Dermis microvascular lymphatic vessel endothelial cell (primary cell): Measurements from ENCODE around the gene DGKG. TPM values are rescaled to one million over a fixed set of nuclear protein-coding genes. Genes with fewer than 3 reads are reported as not detected.

Experiments used
- DNase-seq, 2 donors: peaks; one replicate each; pipeline versions ENCODE4 v3.0.0 to v3.0.0-alpha.2; 2010; ENCODE audit warnings: low read depth in 2 of 2
- total RNA-seq: library from RNA; depleted of rRNA; stranded (reverse); fragments of >200 nt; gene quantifications from 2 replicates; pipeline ENCODE4 v1.2.1, GENCODE V29; 2014

The DGKG gene
- total RNA-seq, 1 donor from 2014 or later = 2.2 TPM

DNA sequence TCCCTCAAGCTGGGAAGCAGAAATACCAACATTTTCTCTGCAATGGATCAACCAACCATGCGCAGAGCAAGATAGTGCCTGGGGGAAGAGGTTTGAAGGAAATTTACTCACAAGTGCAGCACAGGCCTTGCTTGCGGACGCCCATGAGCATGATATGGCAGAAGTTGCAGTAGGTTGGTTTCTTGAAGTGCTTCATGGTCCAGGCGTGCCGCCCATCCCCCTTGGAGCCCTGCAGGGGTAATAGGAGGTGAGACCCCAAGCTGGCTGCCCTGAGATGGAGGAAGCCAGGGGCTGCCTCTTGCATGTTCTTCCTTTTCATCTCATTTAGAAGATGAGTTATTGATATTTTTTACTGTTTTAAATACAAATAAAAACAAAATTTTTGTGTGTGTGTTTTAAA, 86.6 kb downstream of the DGKG start:
- DNase-seq = no peak

DNA sequence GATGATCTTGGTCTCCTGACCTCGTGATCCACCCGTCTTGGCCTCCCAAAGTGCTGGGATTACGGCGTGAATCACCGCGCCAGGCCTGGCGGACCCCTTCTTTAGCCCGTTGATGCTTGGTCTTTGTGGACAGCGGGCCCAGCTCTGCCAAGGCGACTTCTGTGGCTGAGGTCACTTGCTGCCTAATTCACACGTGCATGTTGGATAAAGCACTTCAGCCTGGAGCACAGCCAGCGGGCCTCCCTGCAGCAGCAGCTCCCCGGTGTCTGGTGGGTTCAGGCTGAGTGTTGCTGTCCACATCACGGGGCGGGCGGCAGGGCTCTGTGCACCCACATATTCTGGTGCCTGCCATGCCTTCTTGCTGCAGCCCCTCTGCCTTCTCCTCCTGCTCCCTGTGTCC, 88.4 kb downstream of the DGKG start:
- no peak for DNase-seq

DNA sequence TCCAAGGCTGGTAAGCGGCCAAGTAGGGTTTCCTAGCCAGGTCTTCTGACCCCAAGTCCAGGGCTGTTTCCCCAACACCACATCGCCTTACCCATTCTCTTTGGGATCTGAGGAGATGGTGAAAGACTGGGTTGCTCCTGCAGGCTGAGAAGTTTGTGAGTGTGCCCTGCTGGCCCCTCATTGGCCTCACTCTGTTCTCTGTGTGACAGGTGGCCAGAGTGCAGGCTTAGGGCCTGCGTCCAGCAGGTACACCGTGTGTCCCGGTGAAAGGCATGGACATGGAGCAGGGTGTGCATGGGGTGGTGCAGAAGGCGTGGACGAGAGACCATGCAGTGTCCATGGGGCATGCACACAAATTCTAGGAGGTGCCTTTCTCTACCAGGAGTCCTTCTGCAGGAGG, 91.3 kb downstream of the DGKG start:
- no peak for DNase-seq

DNA sequence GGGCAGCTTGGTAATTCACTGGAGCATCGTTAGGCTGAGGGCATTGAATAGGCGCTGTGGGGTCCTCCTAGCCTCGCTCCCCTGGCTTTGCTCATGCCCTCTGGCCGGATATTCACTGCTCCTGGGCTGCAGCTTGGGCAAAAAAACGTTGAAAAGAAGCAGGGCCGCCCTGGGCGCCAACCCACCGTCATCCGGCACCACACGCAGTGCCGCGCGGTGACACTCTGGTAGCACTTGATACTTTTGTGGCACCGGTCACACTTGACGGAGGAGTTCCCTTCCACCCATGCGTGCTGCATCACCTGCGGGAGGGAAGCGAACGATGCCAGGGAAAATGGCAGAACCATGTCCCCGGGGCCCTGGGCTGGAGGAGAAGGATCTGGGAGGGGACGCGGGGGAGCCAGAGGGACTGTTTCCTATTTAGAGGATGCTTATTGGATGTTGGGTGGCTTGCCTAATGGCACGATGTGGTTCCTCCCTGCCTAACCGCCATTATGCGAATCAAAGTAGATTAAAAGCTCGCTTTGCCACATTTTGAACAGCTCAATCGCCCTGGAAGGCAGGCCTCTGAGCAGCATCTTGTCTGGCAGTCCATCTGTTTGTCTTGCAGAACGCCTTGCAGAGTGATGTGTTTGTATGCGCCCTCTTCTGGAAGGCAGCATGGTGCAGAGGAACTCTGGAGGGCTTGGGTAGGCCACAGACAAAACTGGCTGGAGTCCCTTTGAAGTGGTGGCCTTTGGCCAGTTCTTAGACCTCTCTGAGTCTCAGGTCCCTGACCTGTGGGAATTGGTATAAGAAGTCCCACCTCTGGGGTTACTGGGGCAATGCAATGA, 93.2 kb downstream of the DGKG start:
- DNase-seq = peak in 1 of 2 donors; percentile 20

DNA sequence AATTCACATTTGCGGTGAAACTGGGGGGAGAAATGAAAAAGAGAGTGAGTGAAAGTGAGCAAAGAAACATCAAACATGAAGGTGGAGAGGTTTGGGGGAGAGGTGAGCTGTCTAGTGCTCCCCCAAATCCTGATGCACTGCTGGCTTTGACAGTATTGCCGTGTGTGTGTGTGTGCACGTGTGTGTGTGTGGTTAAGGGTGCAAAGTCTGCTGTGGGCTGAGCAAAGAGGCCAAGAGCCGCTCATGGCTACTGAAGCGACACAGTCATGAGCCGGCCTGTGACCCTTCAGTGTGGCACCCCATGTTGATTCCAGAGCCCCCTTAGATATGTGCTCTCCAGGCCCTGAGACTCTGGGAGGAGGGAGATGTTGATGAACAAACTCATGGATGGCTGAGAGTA, 94.3 kb downstream of the DGKG start:
- DNase-seq = no peak

DNA sequence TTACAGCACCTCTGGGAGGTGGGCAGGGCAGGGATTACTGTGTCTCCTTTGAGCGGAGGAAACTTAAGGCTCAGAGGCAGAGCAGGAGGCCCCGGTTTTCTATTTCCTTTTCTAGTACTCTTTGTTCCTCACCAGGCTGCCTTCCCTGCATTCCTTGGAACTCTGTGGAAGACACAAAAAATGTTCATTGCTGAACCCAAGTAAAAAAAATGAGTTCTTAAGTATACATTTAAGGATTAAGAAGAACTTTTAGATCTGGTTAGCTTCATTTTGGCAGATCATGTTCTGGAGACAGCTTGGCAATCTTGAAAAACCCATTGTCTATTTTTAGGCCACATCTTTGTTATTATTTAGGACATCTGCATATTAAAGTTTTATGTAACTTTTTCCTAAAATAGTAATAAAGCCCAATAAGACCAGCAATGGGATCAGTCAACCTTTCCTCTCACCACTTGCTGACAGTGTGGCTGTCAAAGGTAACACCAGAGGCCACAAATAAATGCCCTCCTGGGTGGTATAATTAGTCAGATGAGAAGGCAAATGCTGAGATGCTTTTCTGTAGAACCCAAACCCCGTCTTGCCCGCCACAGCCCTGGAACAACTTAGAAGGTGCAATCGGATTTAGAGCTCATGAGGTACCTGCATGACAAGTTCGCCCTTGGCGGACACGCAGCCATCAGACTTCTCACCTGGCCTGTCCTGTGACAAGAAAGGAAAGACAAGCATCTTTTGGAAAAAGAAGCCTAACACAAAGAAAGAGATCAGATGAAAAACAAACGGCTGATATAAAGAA, 97.2 kb downstream of the DGKG start:
- DNase-seq = no peak

DNA sequence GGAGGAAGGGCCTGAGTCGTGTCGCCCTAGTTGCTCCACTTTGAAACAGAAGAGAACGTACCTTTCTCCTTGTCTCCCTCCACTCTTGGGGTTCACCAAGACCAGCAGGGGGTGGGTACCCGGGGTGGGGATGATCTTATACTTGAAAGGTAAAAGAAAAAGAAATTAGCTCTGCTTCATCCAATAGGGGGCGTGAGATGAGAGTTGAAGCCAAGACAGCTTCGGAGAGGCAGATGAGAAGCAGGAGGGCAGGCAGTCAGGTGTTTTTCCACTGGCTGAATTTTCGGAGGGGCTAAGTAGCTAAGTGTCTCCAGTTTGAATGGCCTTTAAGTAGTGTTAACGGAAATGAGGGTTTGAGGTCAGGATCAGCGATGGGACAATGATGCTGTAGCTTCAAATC, 100.4 kb downstream of the DGKG start:
- DNase-seq = no peak

DNA sequence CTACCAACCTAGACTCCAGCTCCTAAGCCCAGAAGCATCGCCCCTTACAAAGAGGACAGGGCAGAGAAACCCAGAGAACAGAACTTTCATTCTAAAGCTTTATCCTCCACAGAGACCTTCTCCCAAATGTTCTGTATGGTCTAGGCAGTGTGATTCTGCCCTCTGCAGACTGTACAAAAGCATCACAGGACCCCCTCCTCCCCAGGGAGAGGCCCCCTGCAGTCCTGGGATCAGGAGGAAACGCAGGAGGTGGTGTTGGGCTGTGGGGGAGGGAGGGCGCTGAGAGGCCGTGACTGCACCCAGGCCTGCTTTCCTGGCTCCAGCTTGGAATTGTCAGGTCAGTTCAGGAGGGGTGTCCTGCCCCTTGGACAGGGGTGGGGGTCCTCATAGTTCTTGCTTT, 101.3 kb downstream of the DGKG start:
- no peak for DNase-seq

DNA sequence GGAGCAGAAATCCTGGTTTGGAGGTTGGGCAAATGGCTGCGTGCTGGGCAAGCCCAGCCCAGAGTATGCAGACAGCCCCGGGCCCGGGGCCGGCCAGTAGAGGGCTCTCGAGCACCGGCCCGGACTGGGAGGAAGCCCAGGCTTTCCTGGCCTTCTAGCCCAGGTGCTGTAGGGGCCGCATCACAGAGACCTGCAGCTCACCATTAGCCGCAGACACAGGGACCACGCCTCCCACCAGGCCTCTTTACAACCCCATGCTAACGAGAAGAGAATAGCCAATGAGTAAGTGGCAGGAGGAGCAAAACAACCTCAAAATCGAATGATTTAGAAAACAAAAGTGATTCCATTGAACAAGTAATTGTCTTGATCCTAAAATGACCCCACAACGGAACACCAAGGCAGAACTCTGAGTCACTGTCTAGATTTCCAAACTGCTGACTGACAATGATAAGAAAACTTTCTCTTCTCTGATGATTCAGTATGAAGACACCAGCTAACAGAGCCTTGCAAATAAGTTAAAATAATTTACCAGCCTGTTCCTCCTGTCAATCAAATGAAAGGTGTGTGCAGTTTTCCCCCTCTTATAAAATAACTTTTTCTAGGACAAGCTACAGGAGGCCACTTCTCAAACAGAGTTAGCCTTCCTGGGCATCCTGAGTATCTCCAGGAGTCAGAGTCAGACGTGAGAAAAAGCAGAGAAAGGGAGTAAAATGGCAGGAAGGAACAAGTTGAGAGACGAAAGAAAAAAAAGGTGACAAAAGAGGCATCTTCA, 102.2 kb downstream of the DGKG start:
- peak; percentile 16 to 65 for DNase-seq

DNA sequence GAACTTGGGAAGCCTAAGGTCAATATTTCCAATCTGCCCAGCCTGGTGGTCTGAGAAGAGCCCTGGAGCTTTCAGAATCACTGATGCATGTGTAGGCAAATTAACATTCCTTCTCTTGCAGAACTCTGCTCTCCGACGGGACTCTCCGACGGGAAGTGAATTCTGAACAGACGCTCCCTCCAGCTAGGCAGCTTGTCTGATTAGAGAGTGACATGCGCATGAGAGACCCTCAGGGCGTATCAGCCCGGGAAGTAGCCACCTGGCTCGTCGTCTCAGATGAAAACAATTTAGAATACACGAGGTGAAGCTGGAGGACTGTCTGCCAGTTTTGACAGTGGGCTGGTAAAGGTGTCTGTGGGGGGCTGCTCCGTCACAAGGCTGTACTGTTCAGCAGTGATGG, 103.1 kb downstream of the DGKG start:
- no peak for DNase-seq

DNA sequence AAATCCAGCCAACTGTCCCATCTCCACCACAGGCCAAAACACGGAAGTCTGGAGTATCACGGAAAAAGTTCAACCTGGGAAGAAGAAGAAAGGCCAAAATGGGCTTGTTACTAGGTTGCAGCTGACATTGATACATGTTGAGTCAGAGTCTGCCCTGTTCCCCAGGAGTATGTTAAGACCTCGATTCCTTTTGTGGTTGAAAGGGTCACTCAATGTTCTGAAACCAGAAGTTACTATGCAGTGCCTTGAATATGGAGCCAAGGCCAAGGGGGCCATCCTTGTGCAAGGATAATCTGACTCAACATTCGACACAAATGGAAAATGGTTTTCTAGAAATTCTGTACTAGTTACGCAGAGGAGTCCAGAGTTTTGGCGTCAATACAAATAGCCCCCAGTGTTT, 104.2 kb downstream of the DGKG start:
- DNase-seq = no peak

DNA sequence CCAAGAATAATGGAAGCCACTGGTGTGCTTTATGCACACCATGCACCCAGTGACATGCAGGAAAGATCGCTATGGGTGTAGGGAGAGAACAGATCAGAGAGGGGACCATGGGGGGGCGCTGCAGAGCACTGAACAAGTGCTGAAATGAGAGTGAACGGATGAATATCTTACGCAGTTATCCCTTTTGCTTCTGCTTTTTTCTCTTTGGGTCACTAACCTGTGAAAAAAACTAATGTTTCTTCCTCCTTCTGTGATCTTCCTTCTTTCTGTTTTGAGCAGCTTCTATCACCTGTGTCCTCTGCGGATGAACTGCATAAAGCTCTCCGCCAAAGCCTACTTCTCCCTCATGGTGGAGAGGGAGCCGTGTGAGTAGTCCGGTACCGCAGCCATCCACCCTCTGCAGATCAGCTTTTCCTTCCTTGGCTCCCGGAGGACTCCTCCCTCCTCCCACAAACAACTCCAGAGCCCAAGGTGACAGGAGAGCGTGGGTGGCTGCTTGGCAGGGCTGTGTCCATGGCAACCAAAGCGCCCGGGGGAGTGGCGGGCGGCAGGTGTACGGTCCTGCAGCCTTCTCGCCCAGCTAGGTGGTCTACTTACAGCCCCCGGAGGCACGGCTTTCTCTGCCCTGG, 106.2 kb downstream of the DGKG start:
- no peak for DNase-seq

DNA sequence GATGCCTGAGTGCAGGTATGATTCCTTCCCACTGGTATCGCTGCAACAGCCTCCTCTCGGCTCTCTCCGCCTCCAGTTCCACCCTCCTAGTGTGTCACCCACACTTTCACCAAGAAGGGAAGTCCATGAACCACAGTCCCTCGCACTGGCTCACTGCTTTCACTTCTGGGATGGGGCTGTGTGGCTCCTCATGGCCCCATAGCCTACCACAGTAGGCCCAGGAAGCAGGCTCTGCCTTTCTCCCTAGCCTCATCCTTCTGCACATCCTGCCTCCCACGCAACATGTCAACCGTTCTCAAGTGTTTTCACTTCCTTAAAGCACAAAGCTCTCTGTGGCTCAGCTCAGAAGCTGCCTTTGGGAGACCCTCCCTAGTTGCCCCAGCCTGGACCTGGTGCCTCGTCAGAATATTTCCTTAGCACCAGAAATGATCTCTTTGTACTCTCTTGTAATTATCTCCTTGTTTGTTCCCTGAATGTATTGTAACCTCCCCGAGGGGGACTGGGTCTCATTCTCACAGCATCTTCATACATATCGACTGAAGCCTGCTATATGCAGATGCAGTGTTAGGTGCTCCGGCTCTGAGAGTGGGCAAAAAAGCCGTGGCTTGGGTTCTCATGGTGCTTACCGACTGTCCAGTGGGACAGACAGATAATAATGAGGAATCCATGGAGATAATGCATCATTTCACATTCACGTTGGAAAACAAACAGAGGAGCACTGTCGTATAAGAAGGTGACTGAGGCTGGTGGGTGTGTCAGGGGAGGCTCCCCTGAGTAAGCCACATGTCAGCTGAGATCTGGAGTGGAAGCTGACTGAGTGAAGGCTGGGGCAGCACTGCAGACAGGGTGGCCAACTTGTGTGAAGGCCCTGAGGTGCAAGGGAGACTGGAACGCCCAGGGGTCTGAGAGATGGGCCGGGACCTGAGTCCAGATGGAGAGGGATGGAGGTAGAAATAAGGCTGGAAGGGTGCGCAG, 107.1 kb downstream of the DGKG start:
- DNase-seq = no peak

DNA sequence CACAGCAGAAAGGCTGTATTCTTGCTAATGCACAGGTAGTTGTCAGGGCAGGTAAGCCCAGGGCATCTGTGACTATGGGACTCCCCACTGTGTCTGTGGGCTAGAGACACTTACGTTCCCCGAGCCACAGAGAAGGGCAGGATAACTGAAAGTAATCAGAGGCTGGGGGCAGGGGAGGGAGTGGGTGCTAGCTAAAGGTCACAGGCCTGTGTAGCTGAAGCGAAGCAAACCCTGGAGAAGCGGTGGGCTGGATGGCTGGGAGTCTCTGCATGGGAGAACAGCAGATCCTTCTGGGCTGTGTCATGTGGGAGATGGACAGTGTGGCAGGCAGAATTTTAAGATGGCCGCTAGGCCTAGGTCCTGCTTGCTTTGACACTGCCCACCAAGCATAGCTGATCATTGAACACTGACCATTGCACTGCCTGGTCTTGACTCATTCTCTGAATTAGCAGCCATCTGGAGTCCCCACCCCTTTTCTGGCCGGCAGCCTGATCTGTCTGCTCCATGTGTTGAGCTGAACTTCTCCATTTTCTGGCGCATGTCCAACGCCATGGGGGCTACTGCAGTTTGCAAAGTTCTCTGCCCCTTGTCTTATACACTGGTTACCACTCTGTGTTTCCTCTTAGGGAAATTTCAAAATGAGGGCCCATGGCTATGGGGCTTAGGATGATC, 110.0 kb downstream of the DGKG start:
- DNase-seq = no peak

DNA sequence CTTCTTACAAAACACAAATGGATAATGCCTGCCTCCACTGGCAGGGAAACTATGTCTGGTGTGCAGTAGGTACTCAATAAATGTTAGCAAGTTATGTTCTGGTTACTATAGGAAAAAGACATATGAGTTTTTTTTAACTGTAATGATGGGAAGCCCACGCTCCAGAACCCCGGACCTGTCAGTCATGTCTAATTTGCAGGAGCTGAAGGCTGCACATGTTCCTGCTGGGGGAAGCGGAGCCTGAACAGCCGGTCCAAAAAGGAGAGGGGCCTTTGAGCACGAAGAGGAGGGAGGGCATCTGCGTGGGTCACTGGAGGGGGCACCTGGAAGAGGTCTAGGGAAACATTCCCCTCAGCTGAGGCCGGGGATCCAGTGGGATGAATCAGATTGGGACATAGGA, 113.2 kb downstream of the DGKG start:
- DNase-seq = no peak

DNA sequence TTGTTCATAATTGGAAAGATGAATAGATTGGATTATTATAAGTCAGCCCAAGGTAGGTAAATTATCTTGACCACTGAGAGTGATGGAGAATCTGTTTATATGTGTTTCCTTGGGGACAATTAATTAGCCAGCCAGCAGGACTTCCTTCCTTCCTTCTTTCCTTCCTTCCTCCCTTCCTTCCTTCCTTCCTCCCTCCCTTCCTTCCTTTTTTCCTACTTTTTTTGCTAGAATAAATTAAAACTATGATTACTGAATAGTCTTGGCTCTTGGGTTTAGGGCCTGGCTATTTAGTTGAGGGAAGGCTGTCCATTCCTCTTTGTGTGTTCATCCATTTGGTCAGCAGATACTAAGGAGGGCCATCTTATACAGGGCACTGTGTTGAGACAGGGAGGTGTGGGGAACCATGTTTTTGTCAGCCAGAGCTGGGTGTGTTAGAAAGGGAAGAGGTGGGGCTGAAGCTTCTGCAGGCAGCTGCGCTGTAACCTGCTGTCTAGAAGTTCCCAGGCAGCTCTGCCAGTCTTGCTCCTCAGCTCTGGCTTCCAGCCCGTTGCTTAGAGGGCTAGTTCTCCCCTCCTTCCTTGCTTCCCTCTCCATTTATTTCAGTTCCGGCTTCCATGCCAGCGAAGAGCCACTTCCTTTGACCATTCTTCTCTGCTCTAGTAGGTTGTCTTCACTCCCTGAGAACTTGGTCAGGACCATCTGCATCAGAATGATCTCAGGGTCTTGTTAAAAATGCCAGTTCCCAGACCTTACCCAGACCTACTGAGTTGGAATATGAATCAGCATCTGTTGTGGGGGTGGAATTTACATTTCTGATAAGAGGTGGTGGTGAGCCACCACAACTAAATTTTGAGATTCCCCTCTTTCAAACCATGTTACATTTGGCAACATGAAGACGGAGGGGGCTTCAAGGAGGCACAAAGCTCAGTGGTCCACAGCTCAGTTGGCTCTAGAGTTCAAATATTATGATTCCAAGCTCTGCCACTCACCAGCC, 113.9 kb downstream of the DGKG start:
- DNase-seq = no peak

DNA sequence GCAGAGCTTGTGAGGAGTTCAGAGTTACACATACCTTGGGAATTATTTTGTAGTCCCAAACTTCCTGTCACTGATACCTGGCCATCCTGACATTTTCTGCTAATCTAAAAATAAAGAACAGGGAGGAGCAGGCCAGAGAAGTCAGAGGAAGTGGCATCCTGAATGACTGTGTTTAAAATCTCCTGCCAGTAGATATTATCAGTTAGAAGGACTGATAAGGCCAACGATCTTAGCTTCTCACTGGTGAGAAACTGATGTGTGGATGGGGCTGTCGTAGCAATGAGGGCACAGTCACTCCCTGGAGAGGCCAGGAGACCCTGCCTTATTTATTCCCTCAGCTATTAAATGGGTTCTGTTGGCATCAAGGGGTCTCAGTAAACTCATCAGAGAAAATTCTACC, 115.1 kb downstream of the DGKG start:
- no peak for DNase-seq

DNA sequence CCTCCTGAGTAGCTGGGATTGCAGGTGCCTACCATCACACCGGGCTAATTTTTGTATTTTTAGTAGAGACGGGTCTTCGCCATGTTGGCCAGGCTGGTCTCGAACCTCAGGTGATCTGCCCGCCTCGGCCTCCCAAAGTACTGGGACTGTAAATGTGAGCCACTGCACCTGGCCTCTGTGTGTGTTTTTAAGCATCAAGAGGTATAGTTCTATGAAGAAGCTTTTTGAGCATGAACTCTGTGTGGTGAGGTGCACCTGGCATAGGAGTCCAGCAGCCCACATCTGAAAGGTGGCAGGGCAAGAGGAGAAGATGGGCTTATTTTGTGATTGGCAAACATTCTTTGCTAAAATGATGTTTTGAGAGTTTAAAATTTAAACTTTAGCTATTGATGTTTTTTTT, 118.0 kb downstream of the DGKG start:
- DNase-seq = no peak
